NCI-H446 (cell line): ENCODE results near the gene SRPK3.
"Not testable (repeated sequence)": the region's sequence is repeated elsewhere in the genome, so short reads cannot be mapped to it uniquely, and the experiment has no call there.

Experiments
- DNase-seq, 2 experiments: peaks; one replicate each; lab custom pipeline; 2025; lab: John Stamatoyannopoulos, UW

Gene SRPK3

DNA sequence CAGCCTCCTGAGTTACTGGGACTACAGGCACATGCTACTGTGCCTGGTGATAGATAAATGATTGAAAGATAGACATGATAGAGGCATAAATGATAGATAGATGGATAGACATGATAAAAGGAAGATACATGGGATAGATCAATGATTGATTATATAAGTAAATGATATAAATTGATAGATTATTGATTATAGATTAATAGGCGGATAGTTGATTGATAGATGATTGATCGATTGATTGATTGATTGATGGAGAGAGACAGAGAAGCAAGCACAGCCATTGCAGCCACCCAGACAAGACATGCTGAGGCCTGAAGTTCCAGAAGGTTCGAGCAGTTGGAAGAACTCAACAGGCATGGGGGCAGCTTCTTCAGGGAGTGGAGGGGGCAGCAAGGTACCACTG lies 34.5 kb upstream of the SRPK3 start:
- DNase-seq, result no peak

GRCh38 chrX:153746991-153747390 lies 33.9 kb upstream of the SRPK3 start:
- not testable (repeated sequence) for DNase-seq

GRCh38 chrX:153749017-153749416 lies 31.8 kb upstream of the SRPK3 start:
- DNase-seq, result not testable (repeated sequence)

- DNase-seq, result no peak
Measured at GRCh38 chrX:153750127-153750774, 30.6 kb upstream of the SRPK3 start.

GRCh38 chrX:153755136-153755535 lies 25.7 kb upstream of the SRPK3 start:
- DNase-seq, result no peak

GRCh38 chrX:153761863-153762262 lies 19.0 kb upstream of the SRPK3 start:
- no peak for DNase-seq

GRCh38 chrX:153762626-153763173 lies 18.1 kb upstream of the SRPK3 start:
- no peak for DNase-seq

DNA sequence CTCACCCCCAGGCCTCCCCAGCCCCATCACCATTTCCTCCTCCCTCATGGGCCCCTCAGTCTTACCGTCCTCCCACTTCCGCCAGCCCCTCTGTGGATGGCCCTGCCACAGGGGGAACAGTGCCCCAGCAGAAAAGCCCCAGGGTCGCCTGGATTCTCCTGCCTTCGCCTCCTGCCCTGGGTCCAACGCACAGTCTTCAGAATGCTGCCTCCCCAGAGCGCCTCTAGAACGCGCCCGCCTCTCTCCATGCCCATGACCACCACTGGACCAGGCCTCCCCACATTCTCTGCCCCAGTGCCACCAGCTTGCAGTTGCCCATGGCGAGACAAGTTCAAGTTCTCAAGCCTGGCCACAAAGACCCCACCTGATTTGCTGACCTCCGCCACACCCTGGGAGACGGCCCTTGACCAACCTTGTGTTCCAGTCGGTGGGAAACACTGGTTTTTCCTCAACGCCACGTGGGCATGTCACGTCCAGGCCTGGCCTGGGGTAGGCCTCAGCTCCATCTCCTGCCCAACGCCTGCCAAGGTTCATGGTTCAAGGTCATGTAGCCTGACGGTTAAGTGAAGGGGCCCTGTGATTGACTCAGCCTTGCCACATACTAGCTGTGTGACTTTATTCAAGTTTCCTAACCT lies 17.4 kb upstream of the SRPK3 start:
- no peak for DNase-seq

DNA sequence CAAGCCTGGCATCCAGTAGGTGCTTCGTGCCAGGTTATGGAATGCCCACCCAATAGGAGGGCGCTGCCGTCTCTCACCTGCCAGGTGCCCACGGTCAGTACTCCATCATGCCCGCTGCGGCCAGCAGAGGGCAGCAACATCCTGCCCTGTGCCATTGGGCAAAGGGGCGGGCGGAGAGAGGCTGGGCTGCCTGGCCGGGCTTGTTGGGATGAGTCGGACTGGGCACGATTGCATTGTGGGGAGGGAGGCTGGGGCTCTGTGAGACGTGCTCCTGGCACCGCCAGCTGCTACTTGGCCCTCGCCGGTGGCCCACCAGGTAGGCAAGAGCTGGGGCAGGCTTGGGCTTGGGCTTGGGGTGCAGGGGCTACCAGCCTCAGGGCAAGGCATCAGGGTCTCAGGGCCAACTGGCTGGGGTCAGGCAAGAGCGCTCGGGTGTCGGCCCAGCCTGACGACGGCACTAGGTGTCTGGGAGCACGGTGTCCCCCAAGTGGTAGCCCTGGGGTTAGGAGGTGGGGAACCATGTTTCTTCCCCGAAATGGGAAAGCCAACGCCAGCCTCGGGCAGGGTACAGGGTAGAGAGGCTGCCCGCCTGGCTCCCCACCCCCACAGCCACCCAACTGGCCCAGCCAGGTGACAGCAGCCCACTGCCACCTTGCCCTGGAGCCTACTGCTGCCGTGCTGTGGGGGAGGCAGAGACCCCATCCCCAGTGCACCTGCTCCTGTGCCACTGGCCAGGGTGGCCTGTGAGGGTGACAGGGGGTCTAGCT lies 16.7 kb upstream of the SRPK3 start, which contains the start of gene PLXNB3:
Gene PLXNB3, plus strand, starts transcription at position 261 of the 767 bp plus-strand sequence. CDS start 1,287 bp downstream, outside the sequence.
- DNase-seq, result peak; percentile 49 to 78

DNA sequence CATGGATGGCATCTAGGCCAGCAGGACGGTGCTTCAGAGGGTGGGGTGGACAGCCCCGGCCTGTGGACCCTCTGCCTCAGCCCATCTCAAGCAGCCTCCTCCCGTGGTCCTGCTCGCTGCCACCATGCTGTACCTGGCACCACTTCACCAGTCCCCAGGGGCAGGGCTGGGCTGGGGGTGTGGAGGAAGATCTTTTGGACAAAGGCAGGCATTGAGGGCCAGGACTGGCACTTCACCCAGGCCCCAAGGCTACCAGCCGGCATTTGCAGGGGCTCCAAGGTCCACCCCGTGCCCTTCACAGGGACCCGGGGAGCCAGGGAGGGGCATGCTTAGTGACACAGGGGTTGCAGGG lies 16.1 kb upstream of the SRPK3 start:
- DNase-seq, result no peak

- no peak for DNase-seq
Measured at GRCh38 chrX:153765138-153766079, 15.4 kb upstream of the SRPK3 start.

- no peak for DNase-seq
Measured at GRCh38 chrX:153766098-153766817, 14.6 kb upstream of the SRPK3 start.

- no peak for DNase-seq
Measured at GRCh38 chrX:153766871-153767673, 13.8 kb upstream of the SRPK3 start.

GRCh38 chrX:153767674-153768055 lies 13.2 kb upstream of the SRPK3 start:
- no peak for DNase-seq

DNA sequence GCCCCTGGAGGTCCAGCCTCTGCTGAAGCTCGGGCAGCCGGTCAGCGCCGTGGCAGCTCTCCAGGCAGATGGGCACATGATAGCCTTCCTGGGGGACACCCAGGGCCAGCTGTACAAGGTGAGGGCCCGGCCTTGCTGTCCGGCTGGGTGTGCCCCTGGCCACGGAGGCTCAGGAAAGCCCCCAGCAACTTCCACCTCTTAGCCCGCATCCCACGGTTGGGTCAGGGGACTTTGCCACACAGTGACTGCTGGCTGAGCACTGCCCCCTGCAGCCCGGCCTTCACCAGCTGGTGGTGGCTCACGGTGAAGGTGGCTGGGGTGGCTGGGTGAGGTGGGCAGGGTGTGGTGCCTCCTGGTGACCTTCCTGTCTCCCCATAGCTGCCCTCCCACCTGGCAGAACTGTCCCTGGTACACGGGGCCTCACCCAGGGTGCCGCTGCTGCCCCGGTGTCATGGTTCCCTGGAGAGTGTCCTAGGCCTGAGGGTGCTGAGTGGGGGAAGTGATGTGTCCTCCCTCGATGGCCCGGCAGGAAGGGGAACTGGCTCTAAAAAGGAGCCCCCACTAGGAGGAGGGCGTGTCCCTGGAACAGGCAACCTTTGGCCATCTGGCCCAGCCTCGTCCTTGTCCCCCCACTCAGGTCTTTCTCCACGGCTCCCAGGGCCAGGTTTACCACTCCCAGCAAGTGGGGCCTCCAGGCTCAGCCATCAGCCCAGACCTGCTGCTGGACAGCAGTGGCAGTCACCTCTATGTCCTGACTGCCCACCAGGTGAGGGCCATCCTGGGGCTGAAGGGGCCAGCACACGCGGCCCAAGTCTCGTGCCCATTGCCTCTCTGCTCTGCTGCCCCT lies 12.3 kb upstream of the SRPK3 start:
- DNase-seq, result no peak

DNA sequence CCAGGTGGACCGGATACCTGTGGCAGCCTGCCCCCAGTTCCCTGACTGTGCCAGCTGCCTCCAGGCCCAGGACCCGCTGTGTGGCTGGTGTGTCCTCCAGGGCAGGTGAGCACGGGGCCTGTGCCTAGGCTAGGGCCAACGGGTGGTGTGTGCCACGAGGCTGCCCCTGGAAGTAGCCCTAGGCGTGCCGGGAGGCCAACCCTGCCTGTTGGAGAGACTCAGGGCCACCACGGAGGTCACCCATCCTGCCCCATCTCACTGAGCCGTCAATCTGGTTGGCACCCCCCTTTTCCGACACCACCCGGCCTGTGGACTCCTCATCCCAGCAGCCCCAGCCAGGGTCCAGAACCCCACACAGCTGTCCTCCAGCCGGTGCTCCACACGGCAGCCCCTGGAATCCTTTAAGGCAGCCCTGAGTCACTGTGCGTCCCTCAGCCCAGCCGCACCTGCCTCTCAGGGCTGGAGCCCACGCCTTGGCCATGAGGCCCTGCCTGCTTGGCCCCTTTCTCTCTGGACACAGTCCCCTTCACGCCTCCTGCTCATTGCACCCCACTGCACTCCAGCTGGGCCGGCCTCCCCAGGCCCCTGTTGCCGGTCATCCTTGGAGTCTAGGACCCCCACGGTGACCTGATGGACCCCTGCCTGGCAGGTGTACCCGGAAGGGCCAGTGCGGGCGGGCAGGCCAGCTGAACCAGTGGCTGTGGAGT lies 11.5 kb upstream of the SRPK3 start:
- no peak for DNase-seq

DNA sequence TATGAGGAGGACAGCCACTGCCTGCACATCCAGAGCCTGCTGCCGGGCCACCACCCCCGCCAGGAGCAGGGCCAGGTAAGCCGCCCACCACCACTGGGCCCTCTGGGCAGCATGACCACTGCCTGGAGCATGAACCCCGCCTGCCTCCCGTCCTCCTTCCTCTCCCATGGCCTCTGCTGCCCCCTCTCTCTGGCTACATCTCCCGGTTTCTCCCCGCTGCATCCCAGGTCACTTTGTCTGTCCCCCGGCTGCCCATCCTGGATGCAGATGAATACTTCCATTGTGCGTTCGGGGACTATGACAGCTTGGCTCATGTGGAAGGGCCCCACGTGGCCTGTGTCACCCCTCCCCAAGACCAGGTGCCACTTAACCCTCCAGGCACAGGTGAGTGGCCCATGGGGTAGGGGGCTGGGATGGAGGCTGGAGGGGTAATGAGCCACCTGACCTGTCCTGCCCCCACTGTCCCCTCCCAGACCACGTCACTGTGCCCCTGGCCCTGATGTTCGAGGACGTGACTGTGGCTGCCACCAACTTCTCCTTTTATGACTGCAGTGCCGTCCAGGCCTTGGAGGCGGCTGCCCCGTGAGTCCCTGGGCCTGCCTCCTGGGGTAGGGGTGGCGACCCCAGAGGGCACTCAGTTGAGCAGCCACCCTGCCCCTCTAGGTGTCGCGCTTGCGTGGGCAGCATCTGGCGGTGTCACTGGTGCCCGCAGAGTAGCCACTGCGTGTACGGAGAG lies 10.8 kb upstream of the SRPK3 start:
- no peak for DNase-seq
